Thyroid gland (tissue), 4 donors: ENCODE results near the gene NME3. TPM values are rescaled to one million over a fixed set of nuclear protein-coding genes. Genes with fewer than 3 reads are reported as not detected.

Source experiments
- DNase-seq, 2 donors: peaks; one replicate each; pipeline ENCODE4 v3.0.0-alpha.2; 2019
- H3K27ac ChIP-seq, 3 donors: fragments of 200-600 bp; sonication (generic); 1 replicate in 2 of 3; 2 replicates in 1 of 3; pipeline ENCODE4 v1.5.1; 2016 to 2019; ENCODE audit warnings: mild to moderate bottlenecking in 1 of 3, moderate library complexity in 1 of 3
- H3K27me3 ChIP-seq: fragments of 200-600 bp; sonication (generic); one replicate; pipeline ENCODE4 v1.5.1; 2019
- H3K36me3 ChIP-seq, 2 donors: fragments of 200-600 bp; sonication (generic); one replicate each; pipeline ENCODE4 v1.5.1; 2016 to 2019
- H3K4me1 ChIP-seq, 2 donors: fragments of 200-600 bp; sonication (generic); one replicate each; pipeline ENCODE4 v1.5.1; 2017 to 2019
- H3K4me3 ChIP-seq, 3 donors: fragments of 200-600 bp; sonication (generic); replicated peaks in 1 of 3; 1 replicate in 2 of 3; 2 replicates in 1 of 3; pipeline ENCODE4 v1.5.1; 2016; ENCODE audit warnings: mild to moderate bottlenecking in 1 of 3
- H3K9me3 ChIP-seq: fragments of 200-600 bp; sonication (generic); one replicate; pipeline ENCODE4 v1.5.1; 2017
- CTCF ChIP-seq, 6 experiments: fragments of 200-600 bp in 3 of 6; fragments of 450-650 bp in 3 of 6; sonication (generic) in 3 of 6; IDR thresholded peaks; one replicate each; pipeline ENCODE4 v1.5.1; 2016 to 2019; ENCODE audit warnings: antibody characterized with exemption in 6 of 6, mild to moderate bottlenecking in 2 of 6, inconsistent platforms in 1 of 6, moderate library complexity in 1 of 6
- POLR2A ChIP-seq, 2 donors: fragments of 450-650 bp; IDR thresholded peaks; one replicate each; pipeline ENCODE4 v1.6.1; 2017; ENCODE audit warnings: antibody characterized with exemption in 2 of 2, mild to moderate bottlenecking in 2 of 2, moderate library complexity in 1 of 2
- WGBS, 2 donors: methylation state at CpG; one replicate each; pipeline ENCODE4 v1.1.5; 2017; 5-methylcytosine and 5-hydroxymethylcytosine counted together
- intact Hi-C: fragments of 100-400 bp; cut with DNase I; formaldehyde crosslinking; loops from one replicate; pipeline ENCODE4 v1.15.1; 2023
- total RNA-seq, 4 donors: library from RNA; depleted of rRNA; stranded (reverse); fragments of >200 nt; gene quantifications; one replicate each; pipeline ENCODE4 v1.2.3, GENCODE V29; 2016

The NME3 gene
- total RNA-seq, 4 donors from 2014 or later, result 43.7 to 173 (median 103) TPM

- Histone ChIP-seq H3K9me3 (no peaks in the 10 kb centered on the region), H3K4me3 (no peak overlapping the region), H3K27ac (no peak overlapping the region), H3K36me3 (peaks cover 40 to 54% of the 10 kb centered on the region in 2 donors), H3K27me3 (no peaks in the 10 kb centered on the region), H3K4me1 (no peaks in the 10 kb centered on the region)
- intact Hi-C loops, result no loop called here
- no peak for DNase-seq
- TF ChIP-seq POLR2A (IDR thresholded peaks at IDR 0.05) (no peak), CTCF (IDR thresholded peaks at IDR 0.05) (no peak)
- WGBS, 2 donors, result 95 to 98% methylated on average over 15 to 18 of the region's 25 CpGs
Measured at GRCh38 chr16:1745181-1745899, 26.0 kb downstream of the NME3 start.

GRCh38 chr16:1744338-1744840 lies 27.0 kb downstream of the NME3 start:
- H3K4me1 ChIP-seq, result no peaks in the 10 kb centered on the region
- no peak for DNase-seq
- TF ChIP-seq POLR2A (IDR thresholded peaks at IDR 0.05) (no peak), CTCF (IDR thresholded peaks at IDR 0.05) (no peak)

DNA sequence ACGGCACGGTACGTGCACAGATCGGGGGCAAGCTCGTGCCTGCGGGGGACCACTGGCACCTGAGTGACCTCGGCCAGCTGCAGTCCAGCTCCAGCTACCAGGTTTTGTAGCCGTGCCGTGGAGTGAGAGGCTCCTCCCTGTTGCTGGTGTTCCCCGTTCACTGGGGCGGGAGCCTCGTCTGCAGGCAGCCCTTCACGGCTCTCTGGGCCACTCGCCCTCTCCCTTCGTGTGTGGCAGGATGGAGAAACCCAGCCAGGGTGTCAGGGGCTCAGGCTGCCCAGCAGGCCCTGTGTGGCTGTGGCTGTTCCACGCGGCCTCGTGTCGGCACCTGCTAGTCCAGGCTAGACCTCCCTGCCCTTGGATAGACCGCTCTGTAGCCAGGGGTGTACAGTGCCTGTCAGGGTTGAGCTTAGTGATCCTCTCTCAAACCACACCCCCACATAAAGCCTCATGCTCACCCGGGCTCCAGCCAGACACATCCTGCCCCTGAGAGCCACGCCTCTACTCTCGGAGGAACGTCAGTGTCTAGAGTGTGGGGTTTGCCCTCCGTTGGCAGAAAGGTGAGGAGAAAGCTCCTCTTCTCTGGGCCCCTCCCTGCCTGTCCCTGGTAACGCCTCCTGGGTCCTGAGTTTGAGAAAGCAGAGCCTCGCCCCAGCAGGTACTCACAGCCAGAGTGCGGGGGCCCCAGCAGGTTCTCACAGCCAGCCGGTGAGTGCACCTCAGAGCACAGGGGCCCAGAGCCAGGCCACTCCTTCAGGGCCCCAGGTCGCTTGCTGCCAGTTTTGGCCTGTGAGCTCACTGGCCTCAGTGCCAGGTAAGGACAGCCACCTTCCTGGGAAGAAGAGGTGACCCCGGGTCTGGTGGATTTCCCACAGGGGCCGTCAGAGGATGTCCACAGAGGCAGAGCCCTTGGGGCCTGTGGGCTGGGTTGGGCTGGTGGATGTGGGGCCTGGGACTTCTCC lies 27.7 kb downstream of the NME3 start:
- TF ChIP-seq POLR2A (IDR thresholded peaks at IDR 0.05), result no peak
- TF ChIP-seq CTCF (IDR thresholded peaks at IDR 0.05), result no peak
- Histone ChIP-seq H3K27me3 (no peaks in the 10 kb centered on the region), H3K9me3 (no peaks in the 10 kb centered on the region), H3K36me3 (peaks cover 28 to 40% of the 10 kb centered on the region in 2 donors), H3K4me1 (no peaks in the 10 kb centered on the region), H3K27ac (no peak overlapping the region), H3K4me3 (no peak overlapping the region)
- 91% methylated on average over 13 to 23 of the region's 32 CpGs for WGBS, 2 donors
- DNase-seq, result no peak
- intact Hi-C loops, result no loop called here

More at GRCh38 chr16:1744338-1744840, 27.0 kb downstream of the NME3 start:
- intact Hi-C loops, result no loop called here
- Histone ChIP-seq H3K36me3 (peaks cover 35 to 48% of the 10 kb centered on the region in 2 donors), H3K4me3 (no peak overlapping the region), H3K27me3 (no peaks in the 10 kb centered on the region), H3K9me3 (no peaks in the 10 kb centered on the region), H3K27ac (no peak overlapping the region)
- WGBS, 2 donors, result 92 to 93% methylated on average over 24 of the region's 24 CpGs

DNA sequence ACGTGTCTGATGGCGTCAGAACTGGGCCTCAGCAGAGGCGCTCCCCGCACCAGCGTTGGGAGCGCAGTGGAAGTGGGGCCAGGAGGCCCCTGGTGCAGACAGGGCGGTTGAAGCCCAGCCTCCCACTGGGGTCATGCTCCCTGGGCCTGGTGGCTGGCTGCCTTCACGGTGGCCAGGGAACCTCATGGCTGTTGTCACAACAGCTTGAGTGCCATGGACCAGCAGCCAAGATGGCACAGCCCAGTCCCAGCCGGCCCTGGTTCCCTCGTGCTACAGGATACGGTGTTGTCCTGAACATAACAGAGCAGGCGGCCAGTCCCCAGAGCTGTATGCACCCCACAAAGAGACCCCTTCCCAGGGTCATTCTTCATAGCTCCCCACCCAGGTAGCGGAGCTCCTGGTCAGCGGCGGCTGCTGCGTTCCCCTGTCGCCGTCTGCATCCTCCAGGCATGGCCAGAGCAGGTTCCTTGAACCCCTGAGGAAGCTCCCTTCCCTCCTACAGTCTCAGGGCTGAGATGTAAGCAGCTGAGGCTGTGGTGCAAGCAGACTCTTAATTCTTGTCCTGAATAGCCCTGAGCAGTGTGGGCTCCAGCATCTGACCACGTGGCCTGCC lies 29.7 kb downstream of the NME3 start:
- Histone ChIP-seq H3K36me3 (peaks cover 13 to 22% of the 10 kb centered on the region in 2 donors), H3K4me1 (no peaks in the 10 kb centered on the region), H3K4me3 (no peak overlapping the region), H3K27me3 (no peaks in the 10 kb centered on the region), H3K27ac (no peak overlapping the region), H3K9me3 (no peaks in the 10 kb centered on the region)
- no peak for DNase-seq
- 95 to 96% methylated on average over 10 to 11 of the region's 19 CpGs for WGBS, 2 donors
- TF ChIP-seq POLR2A (IDR thresholded peaks at IDR 0.05), result no peak
- no peak for TF ChIP-seq CTCF (IDR thresholded peaks at IDR 0.05)
- intact Hi-C loops, result no loop called here
